Thyroid gland (tissue), 4 donors: ENCODE measurements around the gene PALLD. TPM values are rescaled to one million over a fixed set of nuclear protein-coding genes. Genes with fewer than 3 reads are reported as not detected.
"Not testable (repeated sequence)": the region's sequence is repeated elsewhere in the genome, so short reads cannot be mapped to it uniquely, and the experiment has no call there.

Source experiments
- DNase-seq, 2 donors: peaks; one replicate each; pipeline ENCODE4 v3.0.0-alpha.2; 2019
- H3K27ac ChIP-seq, 3 donors: fragments of 200-600 bp; sonication (generic); 1 replicate in 2 of 3; 2 replicates in 1 of 3; pipeline ENCODE4 v1.5.1; 2016 to 2019; ENCODE audit warnings: mild to moderate bottlenecking in 1 of 3, moderate library complexity in 1 of 3
- H3K27me3 ChIP-seq: fragments of 200-600 bp; sonication (generic); one replicate; pipeline ENCODE4 v1.5.1; 2019
- H3K36me3 ChIP-seq, 2 donors: fragments of 200-600 bp; sonication (generic); one replicate each; pipeline ENCODE4 v1.5.1; 2016 to 2019
- H3K4me1 ChIP-seq, 2 donors: fragments of 200-600 bp; sonication (generic); one replicate each; pipeline ENCODE4 v1.5.1; 2017 to 2019
- H3K4me3 ChIP-seq, 3 donors: fragments of 200-600 bp; sonication (generic); replicated peaks in 1 of 3; 1 replicate in 2 of 3; 2 replicates in 1 of 3; pipeline ENCODE4 v1.5.1; 2016; ENCODE audit warnings: mild to moderate bottlenecking in 1 of 3
- H3K9me3 ChIP-seq: fragments of 200-600 bp; sonication (generic); one replicate; pipeline ENCODE4 v1.5.1; 2017
- POLR2A ChIP-seq, 2 donors: fragments of 450-650 bp; IDR thresholded peaks; one replicate each; pipeline ENCODE4 v1.6.1; 2017; ENCODE audit warnings: antibody characterized with exemption in 2 of 2, mild to moderate bottlenecking in 2 of 2, moderate library complexity in 1 of 2
- WGBS, 2 donors: methylation state at CpG; one replicate each; pipeline ENCODE4 v1.1.5; 2017; 5-methylcytosine and 5-hydroxymethylcytosine counted together
- intact Hi-C: fragments of 100-400 bp; cut with DNase I; formaldehyde crosslinking; loops from one replicate; pipeline ENCODE4 v1.15.1; 2023
- total RNA-seq, 4 donors: library from RNA; depleted of rRNA; stranded (reverse); fragments of >200 nt; gene quantifications; one replicate each; pipeline ENCODE4 v1.2.3, GENCODE V29; 2016
- TF ChIP-seq, protein P1 (sequence below), 6 experiments: fragments of 200-600 bp in 3 of 6; fragments of 450-650 bp in 3 of 6; sonication (generic) in 3 of 6; IDR thresholded peaks; one replicate each; pipeline ENCODE4 v1.5.1; 2016 to 2019; ENCODE audit warnings: antibody characterized with exemption in 6 of 6, mild to moderate bottlenecking in 2 of 6, inconsistent platforms in 1 of 6, moderate library complexity in 1 of 6

Gene PALLD
- total RNA-seq, 4 donors from 2014 or later: 152 to 311 (median 226) TPM

DNA sequence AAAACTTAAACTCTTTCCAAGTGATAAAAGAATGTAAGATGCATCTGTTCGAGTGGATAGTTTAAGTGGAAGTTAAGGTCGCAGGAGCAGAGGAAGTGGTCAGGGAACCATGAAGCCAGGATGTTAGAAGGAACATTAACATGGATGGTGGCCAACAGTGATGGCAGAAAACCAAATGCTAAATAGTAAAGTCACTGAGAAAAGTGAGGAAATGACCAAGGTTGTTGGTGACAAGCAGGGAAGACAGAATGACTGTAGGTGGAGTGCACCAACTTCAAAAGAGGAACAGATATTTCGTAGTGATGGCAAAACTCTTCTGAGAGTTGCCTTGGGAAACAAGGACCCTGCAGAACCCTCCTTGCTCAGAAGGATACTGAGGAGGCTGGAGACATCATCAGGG, 226.2 kb downstream of the PALLD start:
- WGBS, 2 donors: 26 to 33% methylated on average over 3 of the region's 3 CpGs
- peak; percentile 64 for DNase-seq
- Histone ChIP-seq H3K9me3 (no peaks in the 10 kb centered on the region), H3K36me3 (no peaks in the 10 kb centered on the region), H3K4me1 (peaks cover 23 to 24% of the 10 kb centered on the region in 2 donors), H3K27me3 (no peaks in the 10 kb centered on the region), H3K27ac (peak overlapping the region; percentile 64 to 68 (median 66)), H3K4me3 (no peak overlapping the region)
- intact Hi-C loops: no loop called here
- no peak for TF ChIP-seq POLR2A (IDR thresholded peaks at IDR 0.05)
- TF ChIP-seq, protein P1, sequence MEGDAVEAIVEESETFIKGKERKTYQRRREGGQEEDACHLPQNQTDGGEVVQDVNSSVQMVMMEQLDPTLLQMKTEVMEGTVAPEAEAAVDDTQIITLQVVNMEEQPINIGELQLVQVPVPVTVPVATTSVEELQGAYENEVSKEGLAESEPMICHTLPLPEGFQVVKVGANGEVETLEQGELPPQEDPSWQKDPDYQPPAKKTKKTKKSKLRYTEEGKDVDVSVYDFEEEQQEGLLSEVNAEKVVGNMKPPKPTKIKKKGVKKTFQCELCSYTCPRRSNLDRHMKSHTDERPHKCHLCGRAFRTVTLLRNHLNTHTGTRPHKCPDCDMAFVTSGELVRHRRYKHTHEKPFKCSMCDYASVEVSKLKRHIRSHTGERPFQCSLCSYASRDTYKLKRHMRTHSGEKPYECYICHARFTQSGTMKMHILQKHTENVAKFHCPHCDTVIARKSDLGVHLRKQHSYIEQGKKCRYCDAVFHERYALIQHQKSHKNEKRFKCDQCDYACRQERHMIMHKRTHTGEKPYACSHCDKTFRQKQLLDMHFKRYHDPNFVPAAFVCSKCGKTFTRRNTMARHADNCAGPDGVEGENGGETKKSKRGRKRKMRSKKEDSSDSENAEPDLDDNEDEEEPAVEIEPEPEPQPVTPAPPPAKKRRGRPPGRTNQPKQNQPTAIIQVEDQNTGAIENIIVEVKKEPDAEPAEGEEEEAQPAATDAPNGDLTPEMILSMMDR (IDR thresholded peaks at IDR 0.05): no peak

DNA sequence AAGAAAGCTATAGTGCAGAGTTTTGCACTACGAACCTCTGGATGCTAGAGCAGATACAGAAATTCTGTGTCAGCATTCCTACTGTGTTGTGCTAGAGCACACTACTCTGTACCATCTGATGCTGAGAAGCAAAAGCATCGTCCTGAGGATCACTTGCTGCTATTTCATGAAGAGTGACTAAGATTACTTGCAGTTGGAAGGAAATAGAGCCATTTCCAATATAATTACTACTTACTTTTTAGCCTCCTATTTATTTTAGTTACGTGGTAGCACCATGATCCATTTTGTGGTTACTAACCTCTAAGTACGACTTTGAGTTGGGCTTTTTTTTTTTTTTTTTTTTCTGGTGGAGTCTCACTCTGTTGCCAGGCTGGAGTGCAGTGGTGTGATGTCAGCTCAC, 226.7 kb downstream of the PALLD start:
- Histone ChIP-seq H3K27me3 (no peaks in the 10 kb centered on the region), H3K36me3 (no peaks in the 10 kb centered on the region), H3K9me3 (no peaks in the 10 kb centered on the region), H3K4me3 (no peak overlapping the region), H3K27ac (peak overlapping the region; percentile 64 to 68 (median 66)), H3K4me1 (peaks cover 18 to 19% of the 10 kb centered on the region in 2 donors)
- TF ChIP-seq, protein P1 (IDR thresholded peaks at IDR 0.05): no peak
- TF ChIP-seq POLR2A (IDR thresholded peaks at IDR 0.05): no peak
- WGBS, 2 donors: 83 to 88% methylated on average over 4 of the region's 4 CpGs
- DNase-seq: no peak
- intact Hi-C loops: no loop called here

DNA sequence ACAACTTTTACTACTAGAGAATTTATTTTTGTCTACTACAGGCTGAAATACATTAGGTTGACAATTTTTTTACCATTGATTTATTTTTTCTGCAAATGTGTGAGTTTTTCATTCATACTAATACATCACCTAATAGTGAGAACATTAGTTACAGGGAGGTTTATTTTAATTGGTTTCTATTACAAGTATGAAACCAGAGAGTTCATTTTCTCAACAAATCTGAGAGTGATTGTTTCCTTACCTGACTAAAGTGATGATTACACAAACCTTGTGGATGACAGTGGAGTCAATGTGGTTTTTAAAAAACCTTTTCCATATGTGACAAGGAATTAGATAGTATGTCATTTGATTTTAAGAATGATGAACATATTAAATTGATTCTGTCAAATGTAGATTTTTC, 227.4 kb downstream of the PALLD start:
- intact Hi-C loops: no loop called here
- Histone ChIP-seq H3K27ac (no peak overlapping the region), H3K4me1 (peaks cover 18 to 19% of the 10 kb centered on the region in 2 donors), H3K4me3 (no peak overlapping the region), H3K36me3 (no peaks in the 10 kb centered on the region), H3K27me3 (no peaks in the 10 kb centered on the region), H3K9me3 (no peaks in the 10 kb centered on the region)
- TF ChIP-seq, protein P1 (IDR thresholded peaks at IDR 0.05): no peak
- TF ChIP-seq POLR2A (IDR thresholded peaks at IDR 0.05): no peak
- DNase-seq: no peak

DNA sequence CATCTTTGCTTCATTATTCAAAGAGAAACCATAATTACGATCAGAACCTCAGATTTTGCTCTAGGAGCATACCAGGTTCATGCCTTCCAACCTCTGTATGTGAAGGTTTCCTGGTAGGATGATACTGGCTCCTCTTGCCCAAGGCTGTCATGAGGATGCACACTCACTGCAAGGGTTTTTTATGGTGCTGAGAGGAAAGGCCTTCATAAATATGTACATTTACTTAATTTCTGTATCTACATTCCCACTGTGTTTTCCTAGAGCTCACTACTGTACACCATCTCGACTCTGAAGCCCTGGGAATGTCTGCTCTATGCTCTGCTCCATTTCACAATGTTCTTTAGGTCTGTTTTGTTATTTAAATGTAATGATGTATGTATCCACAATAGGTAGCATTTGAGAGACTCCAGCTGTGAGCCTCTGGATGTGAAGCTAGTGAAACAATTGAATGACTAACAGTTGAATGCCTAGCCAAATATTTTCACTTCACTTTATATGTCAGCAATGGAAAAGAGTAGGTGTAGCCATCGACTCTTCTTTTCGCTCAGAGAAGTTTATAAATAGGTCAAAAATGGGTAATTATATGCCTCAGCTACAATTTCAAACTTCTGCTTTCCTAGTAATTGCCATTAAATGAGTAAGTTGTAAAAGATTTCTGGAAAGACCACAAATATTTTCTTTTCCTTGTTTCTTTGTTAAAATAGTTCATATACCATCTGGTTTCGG, 228.0 kb downstream of the PALLD start:
- no peak for TF ChIP-seq POLR2A (IDR thresholded peaks at IDR 0.05)
- TF ChIP-seq, protein P1 (IDR thresholded peaks at IDR 0.05): no peak
- Histone ChIP-seq H3K4me1 (peaks cover 18 to 19% of the 10 kb centered on the region in 2 donors), H3K27ac (no peak overlapping the region), H3K27me3 (no peaks in the 10 kb centered on the region), H3K9me3 (no peaks in the 10 kb centered on the region), H3K36me3 (no peaks in the 10 kb centered on the region), H3K4me3 (no peak overlapping the region)
- 82 to 86% methylated on average over 5 of the region's 5 CpGs for WGBS, 2 donors
- intact Hi-C loops: no loop called here
- no peak for DNase-seq

DNA sequence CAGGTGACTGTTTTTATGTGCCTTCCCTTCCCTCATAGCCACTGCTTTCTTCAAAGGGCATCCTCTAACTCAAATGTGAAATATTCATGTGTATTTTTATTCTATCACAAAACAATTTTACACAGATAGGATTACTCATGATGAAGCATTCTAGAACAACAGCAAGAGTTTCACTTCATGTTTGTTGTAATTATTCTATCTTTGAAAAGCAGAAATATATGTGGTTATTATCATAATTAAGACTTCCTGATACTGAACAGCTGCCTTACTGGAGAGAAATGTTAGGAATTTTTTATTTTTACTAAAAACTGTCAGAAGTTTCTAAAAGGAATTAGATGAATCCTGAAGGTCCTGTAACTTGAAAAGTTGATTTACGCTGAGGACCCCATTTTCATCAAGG, 229.1 kb downstream of the PALLD start:
- Histone ChIP-seq H3K4me3 (no peak overlapping the region), H3K27me3 (no peaks in the 10 kb centered on the region), H3K9me3 (no peaks in the 10 kb centered on the region), H3K27ac (peak overlapping the region in 1 of 3 donors; percentile 3), H3K4me1 (peaks cover 26 to 28% of the 10 kb centered on the region in 2 donors), H3K36me3 (no peaks in the 10 kb centered on the region)
- whole genome bisulfite sequencing, 2 donors: 94% methylated on average over 1 of the region's 1 CpG
- intact Hi-C loops: no loop called here
- no peak for DNase-seq
- TF ChIP-seq, protein P1 (IDR thresholded peaks at IDR 0.05): no peak
- no peak for TF ChIP-seq POLR2A (IDR thresholded peaks at IDR 0.05)

DNA sequence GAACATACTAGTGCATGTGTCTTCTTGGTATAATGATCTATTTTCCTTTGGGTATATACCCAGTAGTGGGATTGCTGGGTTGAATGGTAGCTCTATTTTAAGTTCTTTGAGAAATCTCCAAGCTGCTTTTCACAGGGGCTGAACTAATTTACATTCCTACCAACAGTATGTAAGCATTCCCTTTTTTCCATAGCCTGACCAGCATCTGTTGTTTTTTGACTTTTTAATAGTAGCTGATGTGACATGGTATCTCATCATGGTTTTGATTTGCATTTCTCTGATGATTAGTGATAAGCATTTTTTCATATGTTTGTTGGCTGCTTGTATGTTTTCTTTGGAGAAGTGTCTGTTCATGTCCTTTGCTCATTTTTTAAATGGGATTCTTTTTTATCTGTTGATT, 230.3 kb downstream of the PALLD start:
- intact Hi-C loops, H3K9me3 ChIP-seq: not testable (repeated sequence)

More for the DNA sequence above, 230.3 kb downstream of the PALLD start:
- not testable (repeated sequence) for H3K4me3 ChIP-seq, H3K27ac ChIP-seq, H3K27me3 ChIP-seq, DNase-seq, H3K36me3 ChIP-seq
- H3K4me1 ChIP-seq: peaks cover 31 to 34% of the 10 kb centered on the region in 2 donors
